ENCODE measurements around the gene ERCC6L2.

DNA sequence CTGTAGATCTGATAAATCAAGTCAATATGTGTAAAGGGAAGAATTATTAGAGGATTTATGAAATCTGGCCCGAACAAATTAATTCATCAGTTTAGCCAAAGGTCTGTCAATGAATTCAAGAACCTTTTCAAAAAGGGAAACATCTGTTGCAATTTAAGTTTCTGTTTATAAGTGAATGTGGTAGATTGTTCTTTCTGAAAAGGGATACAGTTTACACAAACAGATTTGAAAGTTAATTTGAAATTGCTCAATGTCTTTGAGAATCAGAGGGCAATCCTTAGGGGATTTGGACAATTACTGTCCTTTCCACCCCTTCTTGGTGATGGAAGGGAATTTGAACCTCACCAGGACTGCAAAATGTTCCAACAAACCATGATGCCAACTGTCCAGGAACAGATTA is 29.7 kb upstream of the ERCC6L2 start:
- TF ChIP-seq CTCF (IDR thresholded peaks at IDR 0.05 in 2 of 3, conservative IDR thresholded peaks at IDR 0.05 in 1 of 3; ENCODE audit: borderline replicate concordance in 1 of 3, insufficient read depth in 1 of 3, low read depth in 2 of 3, low read length in 2 of 3) (no peak), EZH2phosphoT487 (IDR thresholded peaks at IDR 0.05; ENCODE audit: borderline replicate concordance) (no peak), SP1 (IDR thresholded peaks at IDR 0.05; ENCODE audit: low read depth) (no peak), POLR2AphosphoS5 (IDR thresholded peaks at IDR 0.05; ENCODE audit: low read depth, low read length) (no peak), SIN3A (IDR thresholded peaks at IDR 0.05; ENCODE audit: low read depth) (no peak), POLR2A (IDR thresholded peaks at IDR 0.05; ENCODE audit: borderline replicate concordance, extremely low read depth, insufficient read depth, insufficient read length) (no peak), ZFX (IDR thresholded peaks at IDR 0.05) (no peak), ZNF274 (IDR thresholded peaks at IDR 0.05; ENCODE audit: low read depth, low read length) (no peak), JUND (IDR thresholded peaks at IDR 0.05) (no peak)
- TF ChIP-seq, protein P1, sequence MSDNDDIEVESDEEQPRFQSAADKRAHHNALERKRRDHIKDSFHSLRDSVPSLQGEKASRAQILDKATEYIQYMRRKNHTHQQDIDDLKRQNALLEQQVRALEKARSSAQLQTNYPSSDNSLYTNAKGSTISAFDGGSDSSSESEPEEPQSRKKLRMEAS (IDR thresholded peaks at IDR 0.05): no peak
